Lower leg skin (tissue), 3 donors: ENCODE data around the gene CAPS.

ENCODE experiments used
- POLR2A ChIP-seq, 2 donors: fragments of 450-650 bp; IDR thresholded peaks; one replicate each; pipeline ENCODE4 v1.6.1; 2016 to 2017; ENCODE audit warnings: antibody characterized with exemption in 2 of 2, mild to moderate bottlenecking in 1 of 2, moderate library complexity in 1 of 2
- TF ChIP-seq, protein P1 (sequence below), 3 donors: fragments of 450-650 bp; IDR thresholded peaks; one replicate each; pipeline ENCODE4 v1.5.1; 2016; ENCODE audit warnings: antibody characterized with exemption in 3 of 3, mild to moderate bottlenecking in 3 of 3, moderate library complexity in 2 of 3

DNA sequence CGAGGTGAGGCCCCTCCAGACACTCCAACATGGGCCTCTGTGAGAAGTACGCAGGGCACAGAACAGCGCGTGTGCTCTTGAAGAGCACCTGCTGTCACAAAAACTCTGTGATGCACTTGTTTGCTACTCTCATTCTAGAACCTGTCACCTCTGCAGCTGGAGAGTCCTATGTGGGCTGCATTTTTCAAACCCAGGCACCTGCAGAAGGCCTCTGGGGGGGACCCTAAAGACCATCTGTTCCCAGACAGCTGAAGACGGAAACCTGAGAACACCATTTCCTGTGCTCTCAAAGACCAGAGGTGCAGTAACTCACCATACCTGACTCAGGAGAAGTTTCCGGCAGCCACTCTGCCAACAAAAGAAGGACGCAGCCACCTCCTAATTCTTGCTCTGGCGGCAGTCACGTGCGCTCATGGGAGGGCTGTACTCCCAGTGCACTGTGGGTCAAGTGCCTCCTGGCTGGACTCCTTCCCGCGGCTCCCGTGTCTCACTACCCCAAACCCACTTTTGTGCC lies 35.8 kb downstream of the CAPS start:
- no peak for TF ChIP-seq POLR2A (IDR thresholded peaks at IDR 0.05)
- TF ChIP-seq, protein P1, sequence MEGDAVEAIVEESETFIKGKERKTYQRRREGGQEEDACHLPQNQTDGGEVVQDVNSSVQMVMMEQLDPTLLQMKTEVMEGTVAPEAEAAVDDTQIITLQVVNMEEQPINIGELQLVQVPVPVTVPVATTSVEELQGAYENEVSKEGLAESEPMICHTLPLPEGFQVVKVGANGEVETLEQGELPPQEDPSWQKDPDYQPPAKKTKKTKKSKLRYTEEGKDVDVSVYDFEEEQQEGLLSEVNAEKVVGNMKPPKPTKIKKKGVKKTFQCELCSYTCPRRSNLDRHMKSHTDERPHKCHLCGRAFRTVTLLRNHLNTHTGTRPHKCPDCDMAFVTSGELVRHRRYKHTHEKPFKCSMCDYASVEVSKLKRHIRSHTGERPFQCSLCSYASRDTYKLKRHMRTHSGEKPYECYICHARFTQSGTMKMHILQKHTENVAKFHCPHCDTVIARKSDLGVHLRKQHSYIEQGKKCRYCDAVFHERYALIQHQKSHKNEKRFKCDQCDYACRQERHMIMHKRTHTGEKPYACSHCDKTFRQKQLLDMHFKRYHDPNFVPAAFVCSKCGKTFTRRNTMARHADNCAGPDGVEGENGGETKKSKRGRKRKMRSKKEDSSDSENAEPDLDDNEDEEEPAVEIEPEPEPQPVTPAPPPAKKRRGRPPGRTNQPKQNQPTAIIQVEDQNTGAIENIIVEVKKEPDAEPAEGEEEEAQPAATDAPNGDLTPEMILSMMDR (IDR thresholded peaks at IDR 0.05): no peak
